CD4-positive, alpha-beta T cell treated with Interleukin-17A for 1 hour (primary cell): ENCODE measurements around the gene SHISA8.
"Not testable (repeated sequence)": the region's sequence is repeated elsewhere in the genome, so short reads cannot be mapped to it uniquely, and the experiment has no call there.

Experiments
- DNase-seq: peaks from one replicate; pipeline ENCODE4 v3.0.0-alpha.2; 2020

The SHISA8 gene

GRCh38 chr22:41898645-41899044, 16.2 kb downstream of the SHISA8 start:
- no peak for DNase-seq

- DNase-seq: no peak
Observed at GRCh38 chr22:41893591-41894375, 21.1 kb downstream of the SHISA8 start.

- no peak for DNase-seq
Observed at GRCh38 chr22:41892721-41893120, 22.2 kb downstream of the SHISA8 start.

- DNase-seq: no peak
Observed at GRCh38 chr22:41891407-41891806, 23.5 kb downstream of the SHISA8 start.

- DNase-seq: no peak
Observed at GRCh38 chr22:41888627-41889200, 26.2 kb downstream of the SHISA8 start.

GRCh38 chr22:41885516-41885915, 29.4 kb downstream of the SHISA8 start:
- DNase-seq: no peak

- DNase-seq: no peak
Observed at GRCh38 chr22:41885116-41885515, 29.8 kb downstream of the SHISA8 start.

GRCh38 chr22:41883400-41883799, 31.5 kb downstream of the SHISA8 start:
- no peak for DNase-seq

- no peak for DNase-seq
Observed at GRCh38 chr22:41880653-41881052, 34.2 kb downstream of the SHISA8 start.

- DNase-seq: no peak
Observed at GRCh38 chr22:41876675-41877074, 38.2 kb downstream of the SHISA8 start.

- DNase-seq: no peak
Observed at GRCh38 chr22:41876275-41876674, 38.6 kb downstream of the SHISA8 start.

- DNase-seq: no peak
Observed at GRCh38 chr22:41875531-41876270, 39.2 kb downstream of the SHISA8 start.

GRCh38 chr22:41874090-41874489, 40.8 kb downstream of the SHISA8 start:
- DNase-seq: no peak

- peak; percentile 61 for DNase-seq
Observed at GRCh38 chr22:41873391-41873790, 41.5 kb downstream of the SHISA8 start.

GRCh38 chr22:41870786-41871185, 44.1 kb downstream of the SHISA8 start:
- no peak for DNase-seq

- DNase-seq: not testable (repeated sequence)
Observed at GRCh38 chr22:41870081-41870480, 44.8 kb downstream of the SHISA8 start.

GRCh38 chr22:41868556-41868955, 46.3 kb downstream of the SHISA8 start:
- DNase-seq: no peak

GRCh38 chr22:41863472-41863871, 51.4 kb downstream of the SHISA8 start:
- no peak for DNase-seq

- DNase-seq: peak; percentile 24
Observed at GRCh38 chr22:41862530-41863266, 52.2 kb downstream of the SHISA8 start.

GRCh38 chr22:41862160-41862529, 52.7 kb downstream of the SHISA8 start:
- peak; percentile 54 for DNase-seq
